Gastroesophageal sphincter (tissue), 4 donors: ENCODE measurements around the gene AXDND1. TPM values are rescaled to one million over a fixed set of nuclear protein-coding genes. Genes with fewer than 3 reads are reported as not detected.

Experiments used
- ATAC-seq: fragments of 150-250 bp; one replicate; pipeline ENCODE4 v1.9.1; 2016; ENCODE audit warnings: mild to moderate bottlenecking, moderate library complexity
- H3K27ac ChIP-seq, 4 donors: fragments of 200-600 bp; sonication (generic) in 3 of 4; 1 replicate in 3 of 4; 2 replicates in 1 of 4; pipeline ENCODE4 v1.5.1; 2016 to 2019
- H3K27me3 ChIP-seq: fragments of 200-600 bp; sonication (generic); one replicate; pipeline ENCODE4 v1.5.1; 2019
- H3K36me3 ChIP-seq, 2 donors: fragments of 200-600 bp; sonication (generic); one replicate each; pipeline ENCODE4 v1.5.1; 2019; ENCODE audit warnings: control low read depth in 1 of 2
- H3K4me1 ChIP-seq, 3 donors: fragments of 200-600 bp; sonication (generic); 1 replicate in 2 of 3; 2 replicates in 1 of 3; pipeline ENCODE4 v1.5.1; 2016 to 2019; ENCODE audit warnings: control low read depth in 2 of 3
- H3K4me3 ChIP-seq, 2 donors: fragments of 200-600 bp; sonication (generic); one replicate each; pipeline ENCODE4 v1.5.1; 2019; ENCODE audit warnings: mild to moderate bottlenecking in 1 of 2, moderate library complexity in 1 of 2
- H3K9me3 ChIP-seq, 3 donors: fragments of 200-600 bp; sonication (generic); one replicate each; pipeline ENCODE4 v1.5.1; 2017 to 2019; ENCODE audit warnings: control low read depth in 2 of 3
- CTCF ChIP-seq, 4 experiments: fragments of 200-600 bp in 2 of 4; fragments of 450-650 bp in 2 of 4; sonication (generic) in 1 of 4; IDR thresholded peaks; one replicate each; pipeline ENCODE4 v1.5.1; 2017 to 2019; ENCODE audit warnings: antibody characterized with exemption in 4 of 4, mild to moderate bottlenecking in 2 of 4, moderate library complexity in 2 of 4
- EP300 ChIP-seq: sonication (generic); formaldehyde crosslinking; IDR thresholded peaks from one replicate; pipeline ENCODE4 v1.6.1; 2017; ENCODE audit warnings: antibody characterized with exemption, mild to moderate bottlenecking
- POLR2A ChIP-seq, 2 donors: fragments of 450-650 bp; IDR thresholded peaks; one replicate each; pipeline ENCODE4 v1.6.1; 2017; ENCODE audit warnings: antibody characterized with exemption in 2 of 2, mild to moderate bottlenecking in 2 of 2, moderate library complexity in 1 of 2
- POLR2AphosphoS5 ChIP-seq: sonication (generic); formaldehyde crosslinking; IDR thresholded peaks from one replicate; pipeline ENCODE4 v1.6.1; 2017; ENCODE audit warnings: antibody characterized with exemption
- WGBS, 2 donors: methylation state at CpG; one replicate each; pipeline ENCODE4 v1.1.5; 2018; ENCODE audit warnings: low coverage in 1 of 2; 5-methylcytosine and 5-hydroxymethylcytosine counted together
- total RNA-seq, 4 donors: library from RNA; depleted of rRNA; stranded (reverse); fragments of >200 nt; gene quantifications; one replicate each; pipeline ENCODE4 v1.1.0, GENCODE V29; 2016

Gene AXDND1
- total RNA-seq, 4 donors from 2014 or later: 0.13 to 1.2 TPM; not detected in 2

- no peak for TF ChIP-seq EP300
- no peak for TF ChIP-seq POLR2A (IDR thresholded peaks at IDR 0.05)
- no peak for TF ChIP-seq POLR2AphosphoS5
- no peak for TF ChIP-seq CTCF (IDR thresholded peaks at IDR 0.05)
- no peak overlapping the region for H3K4me3 ChIP-seq
- 82% methylated on average over 2 of the region's 2 CpGs; no CpG with 5 or more reads in 1 of the 2 donors for WGBS, 2 donors
- no peak overlapping the region for H3K27ac ChIP-seq
- ATAC-seq: no peak
- no peaks in the 10 kb centered on the region for H3K9me3 ChIP-seq
- H3K36me3 ChIP-seq: no peaks in the 10 kb centered on the region
- no peaks in the 10 kb centered on the region for H3K4me1 ChIP-seq
- no peaks in the 10 kb centered on the region for H3K27me3 ChIP-seq
These were observed 183.6 kb downstream of the AXDND1 start for GRCh38 chr1:179549368-179549700.

GRCh38 chr1:179550746-179551682 is 185.2 kb downstream of the AXDND1 start:
- H3K27ac ChIP-seq: no peak overlapping the region
- no peak overlapping the region for H3K4me3 ChIP-seq
- H3K27me3 ChIP-seq: no peaks in the 10 kb centered on the region
- no peak for ATAC-seq
- no peaks in the 10 kb centered on the region for H3K4me1 ChIP-seq
- 50 to 57% methylated on average over 5 to 8 of the region's 9 CpGs for WGBS, 2 donors
- no peaks in the 10 kb centered on the region for H3K9me3 ChIP-seq
- no peak for TF ChIP-seq EP300
- no peak for TF ChIP-seq CTCF (IDR thresholded peaks at IDR 0.05)
- no peak for TF ChIP-seq POLR2AphosphoS5
- TF ChIP-seq POLR2A (IDR thresholded peaks at IDR 0.05): no peak
- H3K36me3 ChIP-seq: no peaks in the 10 kb centered on the region

- no peak overlapping the region for H3K4me3 ChIP-seq
- H3K27me3 ChIP-seq: no peaks in the 10 kb centered on the region
- no peaks in the 10 kb centered on the region for H3K4me1 ChIP-seq
- no peaks in the 10 kb centered on the region for H3K9me3 ChIP-seq
- TF ChIP-seq POLR2A (IDR thresholded peaks at IDR 0.05): no peak
- TF ChIP-seq EP300: no peak
- TF ChIP-seq CTCF (IDR thresholded peaks at IDR 0.05): no peak
- no peak for TF ChIP-seq POLR2AphosphoS5
- H3K27ac ChIP-seq: no peak overlapping the region
- no peaks in the 10 kb centered on the region for H3K36me3 ChIP-seq
- no peak for ATAC-seq
These were observed 188.7 kb downstream of the AXDND1 start for GRCh38 chr1:179554427-179554826.

GRCh38 chr1:179558078-179558477 is 192.3 kb downstream of the AXDND1 start:
- WGBS, 2 donors: 76 to 100% methylated on average over 1 of the region's 1 CpG
- H3K36me3 ChIP-seq: no peaks in the 10 kb centered on the region
- H3K27me3 ChIP-seq: peaks cover 4% of the 10 kb centered on the region
- H3K4me3 ChIP-seq: no peak overlapping the region
- H3K27ac ChIP-seq: no peak overlapping the region
- H3K9me3 ChIP-seq: no peaks in the 10 kb centered on the region
- no peak for ATAC-seq
- no peaks in the 10 kb centered on the region for H3K4me1 ChIP-seq
- TF ChIP-seq EP300 (no peak), POLR2AphosphoS5 (no peak), CTCF (IDR thresholded peaks at IDR 0.05) (no peak)
